Measurements from ENCODE around the gene MGAT5.

MGAT5 gene

DNA sequence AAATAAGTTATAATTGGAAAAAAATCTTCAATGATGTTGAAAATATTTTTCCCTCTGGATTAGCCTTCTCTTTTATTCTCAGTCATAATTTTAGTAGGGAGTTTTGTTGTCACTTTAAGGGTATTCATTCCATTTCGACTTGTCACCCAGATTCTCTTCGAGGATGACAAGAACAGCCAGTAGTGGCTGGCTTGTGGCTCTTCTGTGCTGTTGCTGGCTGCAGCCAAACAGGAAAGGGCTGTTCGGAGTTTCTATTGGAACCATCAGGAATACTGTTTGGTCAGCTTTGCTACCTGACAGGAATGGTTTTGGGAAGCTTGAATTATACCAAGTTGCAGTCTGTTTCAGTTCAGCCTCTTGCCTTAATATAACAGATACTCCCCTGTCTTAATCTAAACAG is 41.6 kb downstream of the MGAT5 start:
- 0 out of 2 replicates have a peak, but pooled peaks cover 3% of the 10 kb centered on the region for H4K20me1 ChIP-seq (ENCODE audit: insufficient read depth, low read length)
- no peaks in the 10 kb centered on the region for H3K9me3 ChIP-seq (ENCODE audit: insufficient read depth, low read length)
- no peaks in the 10 kb centered on the region for H3K36me3 ChIP-seq (replicated peaks; ENCODE audit: low read depth, low read length)
- peaks cover 41% of the 10 kb centered on the region for H3K4me1 ChIP-seq (ENCODE audit: low read length)
- H3K79me2 ChIP-seq (ENCODE audit: low read length) = no peaks in the 10 kb centered on the region
- TF ChIP-seq, protein P1, sequence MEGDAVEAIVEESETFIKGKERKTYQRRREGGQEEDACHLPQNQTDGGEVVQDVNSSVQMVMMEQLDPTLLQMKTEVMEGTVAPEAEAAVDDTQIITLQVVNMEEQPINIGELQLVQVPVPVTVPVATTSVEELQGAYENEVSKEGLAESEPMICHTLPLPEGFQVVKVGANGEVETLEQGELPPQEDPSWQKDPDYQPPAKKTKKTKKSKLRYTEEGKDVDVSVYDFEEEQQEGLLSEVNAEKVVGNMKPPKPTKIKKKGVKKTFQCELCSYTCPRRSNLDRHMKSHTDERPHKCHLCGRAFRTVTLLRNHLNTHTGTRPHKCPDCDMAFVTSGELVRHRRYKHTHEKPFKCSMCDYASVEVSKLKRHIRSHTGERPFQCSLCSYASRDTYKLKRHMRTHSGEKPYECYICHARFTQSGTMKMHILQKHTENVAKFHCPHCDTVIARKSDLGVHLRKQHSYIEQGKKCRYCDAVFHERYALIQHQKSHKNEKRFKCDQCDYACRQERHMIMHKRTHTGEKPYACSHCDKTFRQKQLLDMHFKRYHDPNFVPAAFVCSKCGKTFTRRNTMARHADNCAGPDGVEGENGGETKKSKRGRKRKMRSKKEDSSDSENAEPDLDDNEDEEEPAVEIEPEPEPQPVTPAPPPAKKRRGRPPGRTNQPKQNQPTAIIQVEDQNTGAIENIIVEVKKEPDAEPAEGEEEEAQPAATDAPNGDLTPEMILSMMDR (IDR thresholded peaks at IDR 0.05; ENCODE audit: low read depth, low read length) = no peak
- no peak for TF ChIP-seq EZH2phosphoT487 (IDR thresholded peaks at IDR 0.05; ENCODE audit: low read depth)
- no peak overlapping the region for H3K9ac ChIP-seq (ENCODE audit: low read length)
- no peak overlapping the region for H3K4me2 ChIP-seq (ENCODE audit: low read length)
- no peaks in the 10 kb centered on the region for H3K27me3 ChIP-seq (ENCODE audit: low read depth, low read length)
- no peak overlapping the region for H3K27ac ChIP-seq (ENCODE audit: low read length)
- H3K4me3 ChIP-seq (ENCODE audit: low read length) = no peak overlapping the region
- H2AFZ ChIP-seq (ENCODE audit: low read depth, low read length) = no peak overlapping the region

DNA sequence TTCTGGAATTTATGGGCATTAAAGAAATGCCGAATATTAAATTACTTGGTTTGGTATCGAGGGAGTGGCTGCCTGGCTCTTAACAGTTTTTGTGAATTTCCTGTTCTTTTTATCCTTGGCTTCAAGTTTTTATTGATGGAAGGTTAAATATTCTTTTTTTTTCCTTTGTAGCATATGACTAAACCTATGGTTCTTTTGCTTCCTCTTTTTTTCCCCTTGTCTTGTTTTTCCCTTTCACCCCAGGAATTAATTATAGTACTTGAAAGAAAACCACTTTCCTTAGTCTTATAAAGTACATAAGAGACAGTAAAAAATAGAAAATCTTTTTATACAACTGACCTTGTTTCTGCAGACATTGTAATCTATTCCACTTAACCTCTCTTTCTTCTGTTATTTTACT is 42.4 kb downstream of the MGAT5 start:
- no peak overlapping the region for H3K4me2 ChIP-seq (ENCODE audit: low read length)
- H3K79me2 ChIP-seq (ENCODE audit: low read length) = no peaks in the 10 kb centered on the region

DNA sequence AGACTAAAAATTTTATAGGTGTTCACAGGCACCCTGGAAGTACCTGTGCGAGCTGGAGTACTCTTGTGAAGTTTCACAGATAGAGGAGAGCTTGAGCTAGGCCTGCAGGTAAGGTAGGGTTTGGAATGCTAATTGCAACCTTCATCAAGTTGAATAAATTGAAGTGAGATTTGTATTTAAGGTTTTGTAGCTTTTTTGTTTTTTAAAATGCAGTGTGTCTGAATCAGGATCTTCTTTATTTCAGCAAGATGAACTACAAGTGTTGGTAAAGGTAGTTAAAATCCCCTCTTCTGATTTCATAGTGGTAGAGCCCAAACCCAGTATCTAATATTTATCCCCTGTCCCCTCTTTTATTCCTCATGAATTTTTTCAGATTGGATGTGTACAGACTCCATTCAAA is 45.5 kb downstream of the MGAT5 start:
- H3K27me3 ChIP-seq (ENCODE audit: low read depth, low read length) = no peaks in the 10 kb centered on the region
- H3K4me2 ChIP-seq (ENCODE audit: low read length) = no peak overlapping the region
- H3K27ac ChIP-seq (ENCODE audit: low read length) = no peak overlapping the region
- no peaks in the 10 kb centered on the region for H4K20me1 ChIP-seq (ENCODE audit: insufficient read depth, low read length)
- TF ChIP-seq, protein P1 (IDR thresholded peaks at IDR 0.05; ENCODE audit: low read depth, low read length) = no peak
- no peak for TF ChIP-seq EZH2phosphoT487 (IDR thresholded peaks at IDR 0.05; ENCODE audit: low read depth)
- H3K4me1 ChIP-seq (ENCODE audit: low read length) = peaks cover 27% of the 10 kb centered on the region
- H3K4me3 ChIP-seq (ENCODE audit: low read length) = no peak overlapping the region
- H2AFZ ChIP-seq (ENCODE audit: low read depth, low read length) = no peak overlapping the region
- no peaks in the 10 kb centered on the region for H3K9me3 ChIP-seq (ENCODE audit: insufficient read depth, low read length)
- H3K36me3 ChIP-seq (replicated peaks; ENCODE audit: low read depth, low read length) = no peaks in the 10 kb centered on the region
- H3K79me2 ChIP-seq (ENCODE audit: low read length) = no peaks in the 10 kb centered on the region
- no peak overlapping the region for H3K9ac ChIP-seq (ENCODE audit: low read length)

More for the DNA sequence above, 42.4 kb downstream of the MGAT5 start:
- H3K9ac ChIP-seq (ENCODE audit: low read length) = no peak overlapping the region
- H3K27me3 ChIP-seq (ENCODE audit: low read depth, low read length) = no peaks in the 10 kb centered on the region
- TF ChIP-seq, protein P1 (IDR thresholded peaks at IDR 0.05; ENCODE audit: low read depth, low read length) = no peak
- no peak for TF ChIP-seq EZH2phosphoT487 (IDR thresholded peaks at IDR 0.05; ENCODE audit: low read depth)
- no peaks in the 10 kb centered on the region for H3K36me3 ChIP-seq (replicated peaks; ENCODE audit: low read depth, low read length)
- no peak overlapping the region for H3K27ac ChIP-seq (ENCODE audit: low read length)
- H2AFZ ChIP-seq (ENCODE audit: low read depth, low read length) = no peak overlapping the region
- H3K4me1 ChIP-seq (ENCODE audit: low read length) = peaks cover 35% of the 10 kb centered on the region
- no peaks in the 10 kb centered on the region for H3K9me3 ChIP-seq (ENCODE audit: insufficient read depth, low read length)
- 0 out of 2 replicates have a peak, but pooled peaks cover 3% of the 10 kb centered on the region for H4K20me1 ChIP-seq (ENCODE audit: insufficient read depth, low read length)
- H3K4me3 ChIP-seq (ENCODE audit: low read length) = no peak overlapping the region

DNA sequence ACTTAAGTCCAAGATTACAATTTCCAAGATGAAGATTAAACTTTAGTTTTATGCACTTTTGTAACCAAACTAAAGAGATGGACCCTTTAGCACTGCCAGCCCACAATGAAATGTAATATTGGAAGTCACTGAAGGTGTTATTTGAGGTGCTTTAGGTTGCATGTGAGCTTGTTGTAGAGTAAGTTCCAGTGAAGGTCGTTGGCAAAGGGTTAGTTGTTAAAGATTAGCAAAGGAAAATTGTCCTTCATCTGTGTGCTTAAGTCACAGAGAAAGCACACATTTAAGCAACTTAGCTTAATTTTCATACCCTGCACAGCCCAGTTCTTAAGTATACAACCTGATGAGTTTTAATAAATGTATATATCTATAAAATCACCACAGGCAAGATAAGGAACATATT is 46.7 kb downstream of the MGAT5 start:
- H3K9me3 ChIP-seq (ENCODE audit: insufficient read depth, low read length) = no peaks in the 10 kb centered on the region
- no peak for TF ChIP-seq EZH2phosphoT487 (IDR thresholded peaks at IDR 0.05; ENCODE audit: low read depth)
- TF ChIP-seq, protein P1 (IDR thresholded peaks at IDR 0.05; ENCODE audit: low read depth, low read length) = no peak
- H3K4me2 ChIP-seq (ENCODE audit: low read length) = no peak overlapping the region
- no peak overlapping the region for H3K27ac ChIP-seq (ENCODE audit: low read length)
- H3K4me1 ChIP-seq (ENCODE audit: low read length) = peaks cover 15% of the 10 kb centered on the region
- no peaks in the 10 kb centered on the region for H3K79me2 ChIP-seq (ENCODE audit: low read length)
- no peaks in the 10 kb centered on the region for H3K36me3 ChIP-seq (replicated peaks; ENCODE audit: low read depth, low read length)
- H3K4me3 ChIP-seq (ENCODE audit: low read length) = no peak overlapping the region
- H3K9ac ChIP-seq (ENCODE audit: low read length) = no peak overlapping the region
- H3K27me3 ChIP-seq (ENCODE audit: low read depth, low read length) = no peaks in the 10 kb centered on the region
- H2AFZ ChIP-seq (ENCODE audit: low read depth, low read length) = no peak overlapping the region
- H4K20me1 ChIP-seq (ENCODE audit: insufficient read depth, low read length) = no peaks in the 10 kb centered on the region

Data from OCI-LY3 (cell line).